Right lobe of liver (tissue), 6 donors: ENCODE results near the gene MBNL2. TPM values are rescaled to one million over a fixed set of nuclear protein-coding genes. Genes with fewer than 3 reads are reported as not detected.

Experiments
- ATAC-seq, 4 donors: fragments of 200-7000 bp; cut with Tn5 transposase; one replicate each; pipeline ENCODE4 v1.9.1; 2020; ENCODE audit warnings: mild to moderate bottlenecking in 4 of 4, moderate library complexity in 4 of 4
- DNase-seq, 3 donors: peaks; one replicate each; pipeline ENCODE4 v3.0.0-alpha.2; 2020
- H3K27ac ChIP-seq, 3 donors: fragments of 200-600 bp; one replicate each; pipeline ENCODE4 v1.8.0; 2022
- H3K27me3 ChIP-seq, 2 donors: fragments of 200-600 bp; one replicate each; pipeline ENCODE4 v1.8.0; 2022
- H3K36me3 ChIP-seq, 4 donors: fragments of 200-600 bp; sonication (generic) in 1 of 4; one replicate each; pipeline versions ENCODE4 v1.5.1 to v1.8.0; 2017 to 2022; ENCODE audit warnings: control low read depth in 1 of 4
- H3K4me1 ChIP-seq, 4 donors: fragments of 200-600 bp; sonication (generic) in 1 of 4; one replicate each; pipeline versions ENCODE4 v1.5.1 to v1.8.0; 2017 to 2022; ENCODE audit warnings: control low read depth in 1 of 4
- H3K4me3 ChIP-seq, 3 donors: fragments of 200-600 bp; one replicate each; pipeline ENCODE4 v1.8.0; 2022
- H3K9me3 ChIP-seq, 4 donors: fragments of 200-600 bp; sonication (generic) in 1 of 4; one replicate each; pipeline versions ENCODE4 v1.5.1 to v1.8.0; 2017 to 2022; ENCODE audit warnings: control low read depth in 1 of 4
- CTCF ChIP-seq, 4 donors: fragments of 200-600 bp in 3 of 4; fragments of 450-650 bp in 1 of 4; IDR thresholded peaks; one replicate each; pipeline versions ENCODE4 v1.5.1 to v1.8.0; 2016 to 2022; ENCODE audit warnings: antibody characterized with exemption in 4 of 4, mild to moderate bottlenecking in 2 of 4
- POLR2A ChIP-seq: fragments of 450-650 bp; IDR thresholded peaks from one replicate; pipeline ENCODE4 v1.6.1; 2017; ENCODE audit warnings: antibody characterized with exemption, mild to moderate bottlenecking
- WGBS: methylation state at CpG from one replicate; pipeline ENCODE4 v1.1.6; 2018; ENCODE audit warnings: low coverage, low lambda C conversion rate; ENCODE audit not compliant: insufficient coverage; ENCODE audit errors: missing lambda C conversion rate; 5-methylcytosine and 5-hydroxymethylcytosine counted together
- intact Hi-C, 2 donors: fragments of 100-400 bp; cut with DNase I; formaldehyde crosslinking; loops; one replicate each; pipeline versions ENCODE4 v1.11.2 to v1.14.1; 2022
- total RNA-seq, 6 experiments: library from RNA; depleted of rRNA in 2 of 6; stranded (reverse); fragments of >200 nt in 2 of 6; fragmentation: NEBNext Ultra II Directional in 3 of 6; extraction: Animal tissue kit (Norgen Biotek cat#: 25700) in 3 of 6; gene quantifications; one replicate each; pipeline versions ENCODE4 v1.1.0 to v1.2.4, GENCODE V29; 2016 to 2023
- donor health status: DM: no; HTN: yes; CAD: no.
- donor health status: DM: no; HTN: no; CAD: no.
- donor health status: DM: no; HTN: no; CAD: no.
- donor health status: DM: no; HTN: yes; CAD: no.
- donor health status: DM: no; HTN: yes; CAD: no.

Gene MBNL2
- total RNA-seq, 6 experiments from 2014 or later, result 30.3 to 135 (median 81.5) TPM

GRCh38 chr13:97352815-97353214 is 130.7 kb downstream of the MBNL2 start:
- no peak overlapping the region for H3K27ac ChIP-seq
- DNase-seq, result no peak
- H3K4me1 ChIP-seq, result peaks cover 0 to 15% (median 5%) of the 10 kb centered on the region in 4 donors
- H3K4me3 ChIP-seq, result no peak overlapping the region
- no peak for ATAC-seq
- peaks cover 0 to 24% (median 12%) of the 10 kb centered on the region in 4 donors for H3K36me3 ChIP-seq
- H3K9me3 ChIP-seq, result peaks cover 0 to 3% (median 0%) of the 10 kb centered on the region in 4 donors
- H3K27me3 ChIP-seq, result no peaks in the 10 kb centered on the region
- TF ChIP-seq POLR2A, result no peak
- no peak for TF ChIP-seq CTCF (IDR thresholded peaks at IDR 0.05)
- intact Hi-C loops, result no loop called here

GRCh38 chr13:97353927-97354675 is 132.0 kb downstream of the MBNL2 start:
- H3K9me3 ChIP-seq, result peaks cover 0 to 3% (median 0%) of the 10 kb centered on the region in 4 donors
- H3K4me3 ChIP-seq, result no peak overlapping the region
- TF ChIP-seq CTCF (IDR thresholded peaks at IDR 0.05) (no peak), POLR2A (no peak)
- no peak overlapping the region for H3K27ac ChIP-seq
- DNase-seq, result no peak
- H3K27me3 ChIP-seq, result no peaks in the 10 kb centered on the region
- H3K4me1 ChIP-seq, result peaks cover 0 to 16% (median 4%) of the 10 kb centered on the region in 4 donors
- peak in 1 of 4 donors; percentile 6 for ATAC-seq
- 94% methylated on average over 4 of the region's 4 CpGs for WGBS
- intact Hi-C loops, result no loop called here
- peaks cover 0 to 28% (median 8%) of the 10 kb centered on the region in 4 donors for H3K36me3 ChIP-seq

- TF ChIP-seq POLR2A (no peak), CTCF (IDR thresholded peaks at IDR 0.05) (no peak)
- no peak overlapping the region for H3K4me3 ChIP-seq
- no peak for DNase-seq
Observed at GRCh38 chr13:97354808-97355207, 132.7 kb downstream of the MBNL2 start.

GRCh38 chr13:97356592-97356991 is 134.5 kb downstream of the MBNL2 start:
- intact Hi-C loops, result no loop called here
- no peak for TF ChIP-seq POLR2A
- 63% methylated on average over 8 of the region's 8 CpGs for WGBS

More at GRCh38 chr13:97354808-97355207, 132.7 kb downstream of the MBNL2 start:
- Histone ChIP-seq H3K9me3 (peaks cover 0 to 3% (median 0%) of the 10 kb centered on the region in 4 donors), H3K36me3 (peaks cover 0 to 21% (median 6%) of the 10 kb centered on the region in 4 donors), H3K27me3 (no peaks in the 10 kb centered on the region), H3K4me1 (peaks cover 0 to 23% (median 4%) of the 10 kb centered on the region in 4 donors), H3K27ac (no peak overlapping the region)
- ATAC-seq, result no peak
- WGBS, result 73% methylated on average over 3 of the region's 5 CpGs
- intact Hi-C loops, result no loop called here

More at GRCh38 chr13:97356592-97356991, 134.5 kb downstream of the MBNL2 start:
- Histone ChIP-seq H3K27me3 (no peaks in the 10 kb centered on the region), H3K36me3 (peaks cover 5 to 26% (median 12%) of the 10 kb centered on the region in 4 donors), H3K9me3 (peaks cover 0 to 3% (median 0%) of the 10 kb centered on the region in 4 donors), H3K4me3 (no peak overlapping the region), H3K4me1 (peaks cover 0 to 24% (median 4%) of the 10 kb centered on the region in 4 donors), H3K27ac (peak overlapping the region in 1 of 3 donors; percentile 17)
- no peak for DNase-seq
- peak in 2 of 4 donors; percentile 39 to 53 for ATAC-seq
